Caco-2 (cell line): Measurements from ENCODE around the gene MBNL2. TPM values are rescaled to one million over a fixed set of nuclear protein-coding genes. Genes with fewer than 3 reads are reported as not detected.

ENCODE experiments used
- BruUV-seq: library from RNA; stranded (reverse); fragments of 400-500 nt; replicated peaks from 2 replicates; lab custom pipeline; 2021; lab: Mats Ljungman, UMichigan
- CTCF ChIA-PET: fragments of 300-600 bp; sonication (Branson Sonifier 250); formaldehyde crosslinking; loops from one replicate; lab custom pipeline; 2022; ENCODE audit warnings: antibody characterized with exemption; lab: Charles Lee
- POLR2A ChIA-PET: fragments of 300-600 bp; sonication (Branson Sonifier 250); formaldehyde crosslinking; loops from one replicate; lab custom pipeline; 2022; ENCODE audit warnings: antibody characterized with exemption; lab: Charles Lee
- DNase-seq, 2 experiments: peaks; one replicate each; pipeline versions ENCODE4 v3.0.0 to v3.0.0-alpha.2; 2020 to 2022
- H3K27me3 ChIP-seq: replicated peaks from 2 replicates; pipeline ENCODE4 v1.6.0; 2011; ENCODE audit warnings: low read length; ENCODE audit not compliant: control insufficient read depth, insufficient read depth
- H3K36me3 ChIP-seq: 2 replicates; pipeline ENCODE4 v1.5.1; 2011; ENCODE audit warnings: low read length; ENCODE audit not compliant: control insufficient read depth, insufficient read depth
- H3K4me1 ChIP-seq: fragments of 250-450 bp; sonication (Bioruptor Pico); 2 replicates; pipeline ENCODE4 v1.5.1; 2020; ENCODE audit warnings: mild to moderate bottlenecking
- H3K4me3 ChIP-seq: 2 replicates; pipeline ENCODE4 v1.5.1; 2011; ENCODE audit warnings: low read depth, mild to moderate bottlenecking, control low read depth, low read length
- H3K9me3 ChIP-seq: fragments of 250-450 bp; sonication (Bioruptor Pico); 2 replicates; pipeline ENCODE4 v1.5.1; 2020; ENCODE audit warnings: mild to moderate bottlenecking, moderate library complexity
- H3K27ac Mint-ChIP-seq: one replicate; pipeline ENCODE4 v1.8.0; 2022; ENCODE audit warnings: mixed read lengths; ENCODE audit not compliant: unreplicated experiment
- H3K27me3 Mint-ChIP-seq: one replicate; pipeline ENCODE4 v1.8.0; 2022; ENCODE audit warnings: mixed read lengths; ENCODE audit not compliant: insufficient read depth, unreplicated experiment
- H3K36me3 Mint-ChIP-seq: one replicate; pipeline ENCODE4 v1.8.0; 2022; ENCODE audit warnings: mild to moderate bottlenecking, mixed read lengths; ENCODE audit not compliant: insufficient read depth, unreplicated experiment
- H3K4me1 Mint-ChIP-seq: one replicate; pipeline ENCODE4 v1.8.0; 2022; ENCODE audit warnings: low read depth, mixed read lengths; ENCODE audit not compliant: unreplicated experiment
- H3K4me3 Mint-ChIP-seq: one replicate; pipeline ENCODE4 v1.8.0; 2022; ENCODE audit warnings: mild to moderate bottlenecking, moderate library complexity, mixed read lengths; ENCODE audit not compliant: unreplicated experiment
- H3K9me3 Mint-ChIP-seq: one replicate; pipeline ENCODE4 v1.8.0; 2022; ENCODE audit warnings: mixed read lengths; ENCODE audit not compliant: unreplicated experiment
- CTCF ChIP-seq, 2 experiments: fragments of 200-600 bp in 1 of 2; IDR thresholded peaks; 1 replicate in 1 of 2; 2 replicates in 1 of 2; pipeline versions ENCODE4 v1.5.1 to v1.8.0; 2011 to 2022; ENCODE audit warnings: antibody characterized with exemption in 1 of 2, control low read depth in 1 of 2, inconsistent platforms in 1 of 2, low read depth in 1 of 2, low read length in 1 of 2, mild to moderate bottlenecking in 1 of 2, moderate library complexity in 1 of 2; ENCODE audit not compliant: insufficient read depth in 1 of 2, severe bottlenecking in 1 of 2, unreplicated experiment in 1 of 2
- intact Hi-C: fragments of 100-400 bp; cut with micrococcal nuclease; formaldehyde crosslinking; loops from one replicate; pipeline ENCODE4 v1.10.0; 2022; ENCODE audit not compliant: unreplicated experiment
- total RNA-seq: library from RNA; stranded (reverse); gene quantifications from 2 replicates; pipeline ENCODE4 v1.2.3, GENCODE V29; 2022

MBNL2 gene
- total RNA-seq, 1 experiment from 2014 or later, result 41.6 TPM

- Histone ChIP-seq H3K36me3 (peaks cover 4% of the 10 kb centered on the region), H3K9me3 (no peaks in the 10 kb centered on the region), H3K4me1 (peaks cover 6% of the 10 kb centered on the region; the same call in 1 of the 2 replicates), H3K4me3 (no peak overlapping the region), H3K27me3 (no peaks in the 10 kb centered on the region)
- H3K4me3 Mint-ChIP-seq, result no peak overlapping the region
- H3K36me3 Mint-ChIP-seq, result peaks cover 48% of the 10 kb centered on the region
- no peaks in the 10 kb centered on the region for H3K9me3 Mint-ChIP-seq
- no TSS peak for BruUV-seq
- no peak overlapping the region for H3K27ac Mint-ChIP-seq
- DNase-seq, result peak; percentile 54 to 80
- intact Hi-C loops, result loop anchor here (1.0 to 2.0 kb wide), 5 partner anchors 137 to 341 kb away; partner anchors contain the start of gene MBNL2
- TF ChIP-seq CTCF (IDR thresholded peaks at IDR 0.05; ENCODE audit: insufficient read depth in 1 of 2, low read depth in 1 of 2, low read length in 1 of 2, severe bottlenecking in 1 of 2, unreplicated experiment in 1 of 2), result peak; percentile 83 to 85
- ChIA-PET POLR2A (no interaction called here), CTCF (interaction anchor here (0.6 to 1.9 kb wide), 9 partner anchors 73 to 342 kb away, joined by 3 to 24 read pairs (median 3); partner anchors contain the start of gene MBNL2)
- peaks cover 21% of the 10 kb centered on the region for H3K4me1 Mint-ChIP-seq
- no peaks in the 10 kb centered on the region for H3K27me3 Mint-ChIP-seq
Measured at GRCh38 chr13:97359181-97360057, 137.3 kb downstream of the MBNL2 start.

- CTCF ChIA-PET, result interaction anchor here (0.9 to 1.6 kb wide), 2 partner anchors 137 to 343 kb away, joined by 3 to 4 read pairs; no protein-coding TSS in a partner anchor
- H3K27me3 Mint-ChIP-seq, result no peaks in the 10 kb centered on the region
- no peak overlapping the region for H3K4me3 ChIP-seq
- DNase-seq, result no peak
- POLR2A ChIA-PET, result no interaction called here
- H3K4me1 Mint-ChIP-seq, result peaks cover 21% of the 10 kb centered on the region
- H3K4me3 Mint-ChIP-seq, result no peak overlapping the region
- H3K27me3 ChIP-seq, result no peaks in the 10 kb centered on the region
- H3K36me3 ChIP-seq, result peaks cover 4% of the 10 kb centered on the region
- no peak for TF ChIP-seq CTCF (IDR thresholded peaks at IDR 0.05; ENCODE audit: insufficient read depth in 1 of 2, low read depth in 1 of 2, low read length in 1 of 2, severe bottlenecking in 1 of 2, unreplicated experiment in 1 of 2)
- no peaks in the 10 kb centered on the region for H3K9me3 ChIP-seq
- intact Hi-C loops, result no loop called here
- peaks cover 43% of the 10 kb centered on the region for H3K36me3 Mint-ChIP-seq
- peaks cover 6% of the 10 kb centered on the region; the same call in 1 of the 2 replicates for H3K4me1 ChIP-seq
- no peak overlapping the region for H3K27ac Mint-ChIP-seq
- no TSS peak for BruUV-seq
- H3K9me3 Mint-ChIP-seq, result no peaks in the 10 kb centered on the region
Measured at GRCh38 chr13:97360610-97361009, 138.5 kb downstream of the MBNL2 start.

- ChIA-PET POLR2A (no interaction called here), CTCF (no interaction called here)
- H3K9me3 ChIP-seq, result no peaks in the 10 kb centered on the region
- no peak overlapping the region for H3K4me3 ChIP-seq
- 0 out of 2 replicates have a peak, but pooled peaks cover 4% of the 10 kb centered on the region for H3K4me1 ChIP-seq
- Mint-ChIP-seq H3K4me3 (no peak overlapping the region), H3K27ac (no peak overlapping the region), H3K36me3 (peaks cover 48% of the 10 kb centered on the region), H3K4me1 (peaks cover 27% of the 10 kb centered on the region), H3K9me3 (no peaks in the 10 kb centered on the region), H3K27me3 (no peaks in the 10 kb centered on the region)
- no peak for TF ChIP-seq CTCF (IDR thresholded peaks at IDR 0.05; ENCODE audit: insufficient read depth in 1 of 2, low read depth in 1 of 2, low read length in 1 of 2, severe bottlenecking in 1 of 2, unreplicated experiment in 1 of 2)
- BruUV-seq, result no TSS peak
- intact Hi-C loops, result no loop called here
- DNase-seq, result no peak
- no peaks in the 10 kb centered on the region for H3K27me3 ChIP-seq
- peaks cover 5% of the 10 kb centered on the region for H3K36me3 ChIP-seq
Measured at GRCh38 chr13:97364031-97364430, 141.9 kb downstream of the MBNL2 start.
